ENCODE measurements around the gene PAQR8. TPM values are rescaled to one million over a fixed set of nuclear protein-coding genes. Genes with fewer than 3 reads are reported as not detected.
A peak's percentile ranks its signal among the peaks of the same experiment; 100 is the strongest.

PAQR8 gene
- total RNA-seq, 2 donors from 2014 or later = 3.6 to 7.7 TPM

DNA sequence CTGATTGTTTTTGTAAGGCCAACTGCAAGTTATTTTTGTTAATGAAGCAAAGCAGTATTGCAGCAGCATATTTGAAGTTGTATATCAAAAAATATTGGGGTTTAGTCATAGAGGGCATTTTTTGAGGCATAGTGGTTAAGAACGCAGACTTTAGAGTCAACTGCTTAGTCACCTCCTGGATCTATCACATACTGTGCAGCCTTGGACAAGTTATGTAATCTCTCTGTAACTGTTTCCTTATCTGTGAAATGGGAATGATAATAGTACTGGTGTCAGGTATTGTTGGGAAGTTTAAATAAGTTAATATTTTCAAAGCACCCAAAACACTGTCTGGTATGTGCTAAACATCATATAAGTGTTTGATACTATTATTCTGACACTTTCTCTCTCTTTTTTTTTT lies 31.0 kb downstream of the PAQR8 start:
- no peak for DNase-seq
- H3K27ac Mint-ChIP-seq = peak overlapping the region; percentile 97

GRCh38 chr6:52393780-52394179 lies 31.8 kb downstream of the PAQR8 start:
- Mint-ChIP-seq H3K36me3 (ENCODE audit: low read depth) (no peaks in the 10 kb centered on the region), H3K27me3 (no peaks in the 10 kb centered on the region), H3K4me1 (peaks cover 69% of the 10 kb centered on the region), H3K4me3 (peak overlapping the region; percentile 64), H3K27ac (peak overlapping the region; percentile 97)
- DNase-seq (no peak), ATAC-seq (no peak)
- H3K9me3 ChIP-seq (ENCODE audit: control insufficient read depth, low read length, poor library complexity, severe bottlenecking) = no peaks in the 10 kb centered on the region

More for the DNA sequence above, 31.0 kb downstream of the PAQR8 start:
- H3K4me3 Mint-ChIP-seq = no peak overlapping the region
- ATAC-seq = no peak
- H3K27me3 Mint-ChIP-seq = no peaks in the 10 kb centered on the region
- no peaks in the 10 kb centered on the region for H3K36me3 Mint-ChIP-seq (ENCODE audit: low read depth)
- H3K4me1 Mint-ChIP-seq = peaks cover 69% of the 10 kb centered on the region
- no peaks in the 10 kb centered on the region for H3K9me3 ChIP-seq (ENCODE audit: control insufficient read depth, low read length, poor library complexity, severe bottlenecking)

DNA sequence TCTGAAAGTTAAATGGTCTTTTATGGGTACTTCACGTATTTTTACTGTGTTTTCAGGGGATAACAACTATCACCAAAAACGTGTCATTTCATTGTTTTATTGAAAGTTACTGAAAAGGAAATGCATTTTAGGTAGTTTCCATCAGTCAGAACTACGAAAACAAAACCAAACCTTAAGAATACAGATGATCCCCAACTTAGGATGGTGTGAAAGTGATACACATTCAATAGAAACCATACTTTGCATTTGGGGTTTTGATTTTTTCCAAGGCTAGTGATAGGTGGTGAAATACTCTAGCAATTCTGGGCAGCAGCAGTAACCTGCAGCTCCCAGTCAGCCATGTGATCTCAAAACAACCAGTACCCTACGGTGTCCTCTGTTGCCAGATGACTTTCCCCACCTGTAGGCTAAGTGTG lies 32.3 kb downstream of the PAQR8 start:
- H3K9me3 ChIP-seq (ENCODE audit: control insufficient read depth, low read length, poor library complexity, severe bottlenecking) = no peaks in the 10 kb centered on the region
- H3K4me3 Mint-ChIP-seq = peak overlapping the region; percentile 64
- peaks cover 68% of the 10 kb centered on the region for H3K4me1 Mint-ChIP-seq
- no peak for DNase-seq
- H3K27me3 Mint-ChIP-seq = no peaks in the 10 kb centered on the region
- peak overlapping the region; percentile 97 for H3K27ac Mint-ChIP-seq
- ATAC-seq = peak; percentile 46
- H3K36me3 Mint-ChIP-seq (ENCODE audit: low read depth) = no peaks in the 10 kb centered on the region

DNA sequence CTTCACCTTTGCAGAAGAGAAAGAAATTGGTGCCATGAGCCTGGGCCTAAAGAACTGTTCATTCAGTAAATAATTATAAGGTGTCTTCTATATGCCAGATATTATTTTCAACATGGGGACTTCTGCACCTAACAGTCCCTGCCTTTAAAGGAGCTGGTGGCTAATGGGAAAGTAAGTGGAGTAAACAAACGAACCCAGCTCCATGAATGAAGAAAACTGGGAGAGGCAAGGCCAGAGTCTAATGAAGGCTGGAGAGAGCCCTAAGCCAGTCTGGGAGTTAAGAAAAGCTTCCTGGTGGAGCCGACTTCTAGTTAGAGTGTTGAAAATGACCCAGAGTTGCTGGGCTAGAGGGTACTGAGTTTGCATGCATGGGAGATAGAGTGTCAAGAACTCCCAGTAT lies 34.0 kb downstream of the PAQR8 start:
- Mint-ChIP-seq H3K36me3 (ENCODE audit: low read depth) (no peaks in the 10 kb centered on the region), H3K27me3 (no peaks in the 10 kb centered on the region), H3K27ac (peak overlapping the region; percentile 97), H3K4me3 (no peak overlapping the region), H3K4me1 (peaks cover 63% of the 10 kb centered on the region)
- ATAC-seq (no peak), DNase-seq (no peak)
- no peaks in the 10 kb centered on the region for H3K9me3 ChIP-seq (ENCODE audit: control insufficient read depth, low read length, poor library complexity, severe bottlenecking)

DNA sequence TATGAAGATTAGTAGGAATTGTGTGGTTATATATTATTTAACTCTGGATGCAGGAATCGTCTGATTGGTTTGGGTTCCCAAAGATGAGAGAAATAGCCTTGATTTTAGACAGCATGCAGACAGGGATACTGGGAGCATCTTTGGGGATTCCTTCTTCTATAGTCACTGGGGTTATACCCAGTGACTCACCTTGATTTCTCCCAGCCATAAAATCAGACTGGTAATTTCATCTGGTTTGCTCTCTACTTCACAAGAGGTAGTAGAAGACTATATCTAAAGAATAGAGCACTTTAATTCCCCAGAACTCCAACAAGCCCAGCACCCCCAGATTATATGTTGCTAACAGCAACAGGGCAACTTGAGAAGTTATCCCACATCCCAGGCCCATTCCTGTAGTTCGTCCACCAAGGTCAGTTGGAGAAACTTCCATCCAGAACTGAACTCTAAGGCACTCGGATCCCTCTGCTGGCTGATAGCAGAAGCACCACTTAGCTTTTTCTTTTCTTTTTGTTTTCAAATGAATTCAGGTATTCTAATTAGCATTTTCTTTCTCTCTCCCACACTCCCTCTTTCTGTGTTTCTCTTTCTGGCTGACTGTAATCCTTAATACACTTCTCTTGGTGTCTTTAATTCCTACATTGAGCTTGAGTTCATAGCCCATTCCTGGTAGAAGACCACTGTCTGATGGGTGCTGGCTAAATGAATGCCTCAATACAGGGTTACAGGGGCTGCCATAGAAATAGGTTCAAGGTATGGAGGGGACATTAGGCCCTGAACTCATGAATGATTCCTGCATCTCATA lies 37.8 kb downstream of the PAQR8 start:
- Mint-ChIP-seq H3K4me3 (peak overlapping the region; percentile 66), H3K4me1 (peaks cover 42% of the 10 kb centered on the region), H3K27ac (peak overlapping the region; percentile 97), H3K27me3 (no peaks in the 10 kb centered on the region), H3K36me3 (ENCODE audit: low read depth) (peaks cover 5% of the 10 kb centered on the region)
- DNase-seq (peak in 1 of 3 donors; percentile 27), ATAC-seq (peak; percentile 41)
- H3K9me3 ChIP-seq (ENCODE audit: control insufficient read depth, low read length, poor library complexity, severe bottlenecking) = no peaks in the 10 kb centered on the region

GRCh38 chr6:52400313-52401041 lies 38.5 kb downstream of the PAQR8 start:
- Mint-ChIP-seq H3K4me3 (peak overlapping the region; percentile 9), H3K4me1 (peaks cover 42% of the 10 kb centered on the region), H3K27ac (peak overlapping the region; percentile 97), H3K27me3 (no peaks in the 10 kb centered on the region), H3K36me3 (ENCODE audit: low read depth) (peaks cover 5% of the 10 kb centered on the region)
- DNase-seq = no peak
- H3K9me3 ChIP-seq (ENCODE audit: control insufficient read depth, low read length, poor library complexity, severe bottlenecking) = no peaks in the 10 kb centered on the region
- no peak for ATAC-seq

GRCh38 chr6:52403086-52403485 lies 41.1 kb downstream of the PAQR8 start:
- Mint-ChIP-seq H3K27me3 (no peaks in the 10 kb centered on the region), H3K27ac (peak overlapping the region; percentile 82), H3K4me3 (no peak overlapping the region), H3K36me3 (ENCODE audit: low read depth) (peaks cover 7% of the 10 kb centered on the region), H3K4me1 (peaks cover 25% of the 10 kb centered on the region)
- DNase-seq = no peak
- no peaks in the 10 kb centered on the region for H3K9me3 ChIP-seq (ENCODE audit: control insufficient read depth, low read length, poor library complexity, severe bottlenecking)
- ATAC-seq = no peak

GRCh38 chr6:52403627-52404026 lies 41.7 kb downstream of the PAQR8 start:
- peak overlapping the region; percentile 82 for H3K27ac Mint-ChIP-seq
- H3K9me3 ChIP-seq (ENCODE audit: control insufficient read depth, low read length, poor library complexity, severe bottlenecking) = no peaks in the 10 kb centered on the region
- H3K4me3 Mint-ChIP-seq = no peak overlapping the region
- H3K36me3 Mint-ChIP-seq (ENCODE audit: low read depth) = peaks cover 7% of the 10 kb centered on the region
- H3K27me3 Mint-ChIP-seq = no peaks in the 10 kb centered on the region
- ATAC-seq (no peak), DNase-seq (no peak)
- H3K4me1 Mint-ChIP-seq = peaks cover 25% of the 10 kb centered on the region

DNA sequence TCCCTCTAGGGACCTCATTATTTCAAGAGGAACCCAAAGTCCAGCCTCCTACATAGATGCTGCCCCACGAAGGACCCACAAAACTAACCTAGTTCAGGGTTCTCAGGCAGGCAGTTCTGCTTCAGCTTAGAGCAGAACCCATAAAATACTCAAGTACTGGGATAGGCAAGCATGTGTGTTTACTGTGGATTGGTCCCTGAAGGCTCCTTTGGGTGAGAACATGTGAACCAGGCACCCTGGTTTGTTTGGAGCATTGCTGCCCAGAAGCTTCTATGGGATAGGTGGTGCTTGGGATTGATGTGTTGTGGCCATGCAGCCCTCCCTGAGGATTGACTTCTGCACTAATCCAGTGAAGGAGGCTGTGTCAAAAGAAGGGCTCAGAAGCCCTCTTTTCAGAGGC lies 43.3 kb downstream of the PAQR8 start:
- no peak for DNase-seq
- Mint-ChIP-seq H3K27me3 (no peaks in the 10 kb centered on the region), H3K27ac (peak overlapping the region; percentile 67), H3K4me3 (no peak overlapping the region), H3K4me1 (peaks cover 12% of the 10 kb centered on the region), H3K36me3 (ENCODE audit: low read depth) (peaks cover 7% of the 10 kb centered on the region)
- ATAC-seq = no peak
- no peaks in the 10 kb centered on the region for H3K9me3 ChIP-seq (ENCODE audit: control insufficient read depth, low read length, poor library complexity, severe bottlenecking)

DNA sequence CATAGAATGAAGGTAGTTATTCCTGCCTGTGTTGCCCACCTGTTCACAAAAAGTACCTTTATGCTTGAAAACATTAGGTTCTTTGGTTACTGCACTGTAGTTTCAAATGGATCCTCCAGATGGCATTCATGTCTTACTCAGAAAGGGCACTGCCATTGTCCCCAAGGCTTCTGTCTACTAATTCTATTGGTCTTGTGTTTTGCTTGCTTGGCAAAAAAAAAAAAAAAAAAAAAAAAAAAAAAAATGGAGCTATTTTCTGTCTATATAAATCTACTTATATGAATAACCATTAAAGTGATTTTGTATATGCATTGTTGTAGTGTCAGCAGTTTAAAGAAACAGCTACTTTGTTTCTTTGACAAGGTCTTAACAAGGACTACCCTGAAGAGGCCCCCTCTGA lies 45.5 kb downstream of the PAQR8 start:
- H3K36me3 Mint-ChIP-seq (ENCODE audit: low read depth) = peaks cover 7% of the 10 kb centered on the region
- ATAC-seq (peak; percentile 79), DNase-seq (no peak)
- no peaks in the 10 kb centered on the region for H3K27me3 Mint-ChIP-seq
- no peak overlapping the region for H3K4me3 Mint-ChIP-seq
- peaks cover 12% of the 10 kb centered on the region for H3K4me1 Mint-ChIP-seq
- no peak overlapping the region for H3K27ac Mint-ChIP-seq
- no peaks in the 10 kb centered on the region for H3K9me3 ChIP-seq (ENCODE audit: control insufficient read depth, low read length, poor library complexity, severe bottlenecking)

DNA sequence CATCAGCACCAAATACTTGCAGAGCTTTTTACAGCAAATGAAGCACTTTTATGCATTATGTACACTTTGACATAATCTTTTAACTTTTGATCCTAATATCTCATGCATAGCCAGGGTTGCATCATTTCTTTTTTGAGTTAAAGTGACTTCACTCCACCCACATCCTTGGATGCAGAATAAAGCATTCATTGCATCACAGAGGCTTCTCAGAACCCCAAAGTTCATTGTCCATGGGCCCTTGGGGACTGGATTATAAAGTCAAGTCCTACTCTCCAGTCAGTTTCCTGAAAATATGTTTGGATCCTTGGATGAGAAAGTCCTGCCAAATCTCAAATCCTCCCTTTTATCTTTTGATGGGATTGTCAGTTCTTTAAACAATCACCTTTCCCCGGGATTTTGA lies 47.5 kb downstream of the PAQR8 start:
- ATAC-seq (no peak), DNase-seq (no peak)
- Mint-ChIP-seq H3K27ac (peak overlapping the region; percentile 14), H3K4me3 (no peak overlapping the region), H3K27me3 (no peaks in the 10 kb centered on the region), H3K4me1 (peaks cover 9% of the 10 kb centered on the region), H3K36me3 (ENCODE audit: low read depth) (peaks cover 2% of the 10 kb centered on the region)
- no peaks in the 10 kb centered on the region for H3K9me3 ChIP-seq (ENCODE audit: control insufficient read depth, low read length, poor library complexity, severe bottlenecking)

GRCh38 chr6:52410979-52411378 lies 49.0 kb downstream of the PAQR8 start:
- peak overlapping the region; percentile 51 for H3K27ac Mint-ChIP-seq

DNA sequence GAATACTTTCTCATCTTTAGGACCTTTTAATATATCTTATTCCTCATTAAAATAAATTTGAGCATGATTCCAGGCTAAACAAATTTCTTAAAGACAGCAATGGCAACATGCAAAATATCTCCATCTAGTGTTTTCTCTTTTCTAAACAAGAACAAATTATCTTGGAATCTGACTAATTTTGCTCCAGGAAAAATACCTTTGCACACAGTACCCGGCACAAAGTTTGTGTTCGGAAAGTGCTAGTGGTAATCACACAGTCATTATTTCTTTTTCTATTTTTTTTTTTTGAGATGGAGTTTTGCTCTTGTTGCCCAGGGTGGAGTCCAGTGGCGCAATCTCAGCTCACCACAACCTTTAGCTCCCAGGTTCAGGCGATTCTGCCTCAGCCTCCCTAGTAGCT lies 50.0 kb downstream of the PAQR8 start:
- peaks cover 9% of the 10 kb centered on the region for H3K4me1 Mint-ChIP-seq
- ATAC-seq = no peak
- no peak for DNase-seq
- no peak overlapping the region for H3K4me3 Mint-ChIP-seq
- no peaks in the 10 kb centered on the region for H3K9me3 ChIP-seq (ENCODE audit: control insufficient read depth, low read length, poor library complexity, severe bottlenecking)
- H3K36me3 Mint-ChIP-seq (ENCODE audit: low read depth) = no peaks in the 10 kb centered on the region
- no peaks in the 10 kb centered on the region for H3K27me3 Mint-ChIP-seq
- H3K27ac Mint-ChIP-seq = peak overlapping the region; percentile 75

More at GRCh38 chr6:52410979-52411378, 49.0 kb downstream of the PAQR8 start:
- ATAC-seq (no peak), DNase-seq (no peak)
- Mint-ChIP-seq H3K27me3 (no peaks in the 10 kb centered on the region), H3K4me1 (peaks cover 11% of the 10 kb centered on the region), H3K36me3 (ENCODE audit: low read depth) (peaks cover under 1% of the 10 kb centered on the region), H3K4me3 (no peak overlapping the region)
- no peaks in the 10 kb centered on the region for H3K9me3 ChIP-seq (ENCODE audit: control insufficient read depth, low read length, poor library complexity, severe bottlenecking)

All from T-helper 17 cell (primary cell).